B cell (primary cell): Measurements from ENCODE around the gene OR10Z1. TPM values are rescaled to one million over a fixed set of nuclear protein-coding genes. Genes with fewer than 3 reads are reported as not detected.

Experiments used
- ATAC-seq: fragments of 200-7000 bp; cut with Tn5 transposase; one replicate; pipeline ENCODE4 v1.10.0; 2021; ENCODE audit warnings: low read depth, mild to moderate bottlenecking, moderate number of reproducible peaks, moderate library complexity
- CTCF ChIA-PET: fragments of 350-600 bp; sonication (Branson Sonifier 250); formaldehyde crosslinking; loops from one replicate; lab custom pipeline; 2021; ENCODE audit warnings: antibody characterized with exemption, inconsistent platforms; lab: Charles Lee
- POLR2A ChIA-PET: fragments of 350-600 bp; sonication (Branson Sonifier 250); formaldehyde crosslinking; loops from one replicate; lab custom pipeline; 2021; ENCODE audit warnings: antibody characterized with exemption; lab: Charles Lee
- DNase-seq: peaks from one replicate; pipeline ENCODE4 v3.0.0; 2013
- H2AFZ ChIP-seq: 2 replicates; pipeline ENCODE4 v1.6.1; 2012; ENCODE audit warnings: mild to moderate bottlenecking, low read depth, low read length; ENCODE audit not compliant: insufficient read depth, poor library complexity, severe bottlenecking
- H3K27ac ChIP-seq, 2 donors: 1 replicate in 1 of 2; 2 replicates in 1 of 2; pipeline ENCODE4 v1.5.1; 2012 to 2013; ENCODE audit warnings: low read length in 2 of 2, mild to moderate bottlenecking in 2 of 2, moderate library complexity in 1 of 2
- H3K27me3 ChIP-seq, 4 experiments: fragments of 200-600 bp in 1 of 4; sonication (generic) in 1 of 4; replicated peaks in 1 of 4; 1 replicate in 2 of 4; 2 replicates in 2 of 4; pipeline versions ENCODE4 v1.6.1 to v1.7.0; 2013 to 2016; ENCODE audit warnings: low read length in 3 of 4, mild to moderate bottlenecking in 2 of 4, mixed read lengths in 1 of 4, moderate library complexity in 1 of 4; ENCODE audit not compliant: insufficient read depth in 4 of 4, control insufficient read depth in 3 of 4; ENCODE audit errors: control extremely low read depth in 1 of 4
- H3K36me3 ChIP-seq, 2 experiments: replicated peaks in 1 of 2; 1 replicate in 1 of 2; 2 replicates in 1 of 2; pipeline versions ENCODE4 v1.6.1 to v1.7.1; 2013; ENCODE audit warnings: low read length in 1 of 2; ENCODE audit not compliant: insufficient read depth in 2 of 2, control insufficient read depth in 1 of 2; ENCODE audit errors: control extremely low read depth in 1 of 2, extremely low read depth in 1 of 2
- H3K4me1 ChIP-seq, 2 donors: fragments of 200-600 bp in 1 of 2; sonication (generic) in 1 of 2; 1 replicate in 1 of 2; 2 replicates in 1 of 2; pipeline versions ENCODE4 v1.5.1 to v1.6.1; 2013 to 2017; ENCODE audit warnings: low read length in 2 of 2; ENCODE audit not compliant: control insufficient read depth in 2 of 2, insufficient read depth in 2 of 2
- H3K4me2 ChIP-seq: replicated peaks from 2 replicates; pipeline ENCODE3; 2012; ENCODE audit warnings: mild to moderate bottlenecking, low read depth, low read length; ENCODE audit not compliant: poor library complexity, severe bottlenecking
- H3K4me3 ChIP-seq, 5 experiments: fragments of 200-600 bp in 1 of 5; sonication (generic) in 1 of 5; 1 replicate in 3 of 5; 2 replicates in 2 of 5; pipeline versions ENCODE4 v1.5.1 to v1.7.0; 2011 to 2016; ENCODE audit warnings: low read length in 4 of 5, mild to moderate bottlenecking in 4 of 5, low read depth in 2 of 5, control low read depth in 1 of 5, moderate library complexity in 1 of 5; ENCODE audit not compliant: insufficient read depth in 1 of 5; ENCODE audit errors: control extremely low read depth in 1 of 5, extremely low read depth in 1 of 5
- H3K79me2 ChIP-seq: fragments of 200-600 bp; sonication (generic); one replicate; pipeline ENCODE4 v1.6.0; 2016; ENCODE audit warnings: low read length; ENCODE audit not compliant: control insufficient read depth, insufficient read depth
- H3K9ac ChIP-seq: fragments of 200-600 bp; sonication (generic); 2 replicates; pipeline ENCODE4 v1.6.1; 2017; ENCODE audit warnings: mild to moderate bottlenecking, low read length, moderate library complexity
- H3K9me3 ChIP-seq, 3 donors: one replicate each; pipeline versions ENCODE4 v1.6.1 to v1.7.1; 2013; ENCODE audit warnings: low read length in 2 of 3; ENCODE audit not compliant: control insufficient read depth in 2 of 3, insufficient read depth in 1 of 3; ENCODE audit errors: control extremely low read depth in 1 of 3
- H4K20me1 ChIP-seq: 2 replicates; pipeline ENCODE4 v1.6.0; 2012; ENCODE audit warnings: mild to moderate bottlenecking, low read length; ENCODE audit not compliant: insufficient read depth, control insufficient read depth, poor library complexity, severe bottlenecking
- H3K27ac Mint-ChIP-seq: one replicate; pipeline ENCODE4 v1.8.0; 2021; ENCODE audit warnings: mixed read lengths
- H3K27me3 Mint-ChIP-seq: one replicate; pipeline ENCODE4 v1.8.0; 2021; ENCODE audit warnings: mixed read lengths
- H3K4me1 Mint-ChIP-seq: one replicate; pipeline ENCODE4 v1.8.0; 2021; ENCODE audit warnings: mixed read lengths
- H3K4me3 Mint-ChIP-seq: one replicate; pipeline ENCODE4 v1.8.0; 2021; ENCODE audit warnings: mixed read lengths
- H3K9me3 Mint-ChIP-seq: one replicate; pipeline ENCODE4 v1.8.0; 2022; ENCODE audit warnings: mixed read lengths; ENCODE audit not compliant: insufficient read depth
- EZH2 ChIP-seq: IDR thresholded peaks from 2 replicates; pipeline ENCODE4 v1.6.1; 2012; ENCODE audit warnings: borderline replicate concordance, low read depth, mild to moderate bottlenecking, moderate library complexity, low read length; ENCODE audit not compliant: insufficient read depth, poor library complexity, severe bottlenecking
- WGBS: methylation state at CpG from one replicate; pipeline ENCODE4 v1.1.5; 2013; ENCODE audit warnings: missing lambda C conversion rate; ENCODE audit not compliant: insufficient coverage; 5-methylcytosine and 5-hydroxymethylcytosine counted together
- intact Hi-C: fragments of 100-400 bp; cut with micrococcal nuclease; formaldehyde crosslinking; loops from one replicate; pipeline ENCODE4 v1.10.0; 2022
- polyA plus RNA-seq: library from polyadenylated mRNA; depleted of rRNA; stranded (reverse); fragments of >200 nt; gene quantifications from 2 replicates; pipeline ENCODE4 v1.2.3, GENCODE V29; 2012
- total RNA-seq, 2 donors: library from RNA; stranded (reverse); fragments of 120-200 nt in 1 of 2; gene quantifications; 1 replicate in 1 of 2; 2 replicates in 1 of 2; pipeline versions ENCODE4 v1.2.3 to v1.2.4, GENCODE V29; 2013 to 2022
- TF ChIP-seq, protein P1 (sequence below): fragments of 200-600 bp; IDR thresholded peaks from one replicate; pipeline ENCODE4 v1.8.0; 2022; ENCODE audit warnings: antibody characterized with exemption, mild to moderate bottlenecking

OR10Z1 gene
- total and polyA plus RNA-seq, 2 donors (not counting 1 experiment from before 2014, with no cell fraction given) = not detected

DNA sequence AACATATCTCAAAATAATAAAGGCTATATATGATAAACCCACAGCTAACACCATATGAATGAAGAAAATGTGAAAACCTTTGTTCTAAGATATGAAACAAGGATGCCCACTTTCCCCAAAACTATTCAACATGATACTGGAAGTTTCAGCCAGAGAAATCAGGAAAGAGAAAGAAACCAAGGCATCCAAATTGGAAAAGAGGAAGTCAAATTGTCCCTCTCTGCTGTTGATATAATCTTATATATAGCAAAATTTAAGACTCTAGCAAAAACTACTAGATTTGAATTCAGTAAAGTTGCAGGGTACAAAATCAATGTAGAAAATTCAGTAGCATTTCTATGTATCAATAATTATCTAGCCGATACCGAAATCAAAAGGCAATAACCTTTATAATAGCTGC lies 4.3 kb upstream of the OR10Z1 start:
- Histone ChIP-seq H3K27ac (no peak overlapping the region), H2AFZ (no peak overlapping the region), H3K9me3 (peaks cover 6 to 21% (median 13%) of the 10 kb centered on the region in 3 donors), H3K36me3 (no peaks in the 10 kb centered on the region), H3K4me2 (no peak overlapping the region), H3K9ac (no peak overlapping the region), H4K20me1 (no peaks in the 10 kb centered on the region), H3K4me3 (no peak overlapping the region), H3K4me1 (no peaks in the 10 kb centered on the region), H3K27me3 (peaks cover 0 to 5% (median 0%) of the 10 kb centered on the region in 4 experiments), H3K79me2 (no peaks in the 10 kb centered on the region)
- H3K27me3 Mint-ChIP-seq = peaks cover 19% of the 10 kb centered on the region
- intact Hi-C loops = no loop called here
- ChIA-PET CTCF (no interaction called here), POLR2A (no interaction called here)
- H3K4me3 Mint-ChIP-seq = no peak overlapping the region
- H3K27ac Mint-ChIP-seq = no peak overlapping the region
- TF ChIP-seq, protein P1, sequence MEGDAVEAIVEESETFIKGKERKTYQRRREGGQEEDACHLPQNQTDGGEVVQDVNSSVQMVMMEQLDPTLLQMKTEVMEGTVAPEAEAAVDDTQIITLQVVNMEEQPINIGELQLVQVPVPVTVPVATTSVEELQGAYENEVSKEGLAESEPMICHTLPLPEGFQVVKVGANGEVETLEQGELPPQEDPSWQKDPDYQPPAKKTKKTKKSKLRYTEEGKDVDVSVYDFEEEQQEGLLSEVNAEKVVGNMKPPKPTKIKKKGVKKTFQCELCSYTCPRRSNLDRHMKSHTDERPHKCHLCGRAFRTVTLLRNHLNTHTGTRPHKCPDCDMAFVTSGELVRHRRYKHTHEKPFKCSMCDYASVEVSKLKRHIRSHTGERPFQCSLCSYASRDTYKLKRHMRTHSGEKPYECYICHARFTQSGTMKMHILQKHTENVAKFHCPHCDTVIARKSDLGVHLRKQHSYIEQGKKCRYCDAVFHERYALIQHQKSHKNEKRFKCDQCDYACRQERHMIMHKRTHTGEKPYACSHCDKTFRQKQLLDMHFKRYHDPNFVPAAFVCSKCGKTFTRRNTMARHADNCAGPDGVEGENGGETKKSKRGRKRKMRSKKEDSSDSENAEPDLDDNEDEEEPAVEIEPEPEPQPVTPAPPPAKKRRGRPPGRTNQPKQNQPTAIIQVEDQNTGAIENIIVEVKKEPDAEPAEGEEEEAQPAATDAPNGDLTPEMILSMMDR = no peak
- TF ChIP-seq EZH2 = no peak
- no peak for ATAC-seq
- no CpG with 5 or more reads among the region's 2 CpGs for WGBS
- H3K4me1 Mint-ChIP-seq = no peaks in the 10 kb centered on the region
- peaks cover 5% of the 10 kb centered on the region for H3K9me3 Mint-ChIP-seq
- DNase-seq = no peak

DNA sequence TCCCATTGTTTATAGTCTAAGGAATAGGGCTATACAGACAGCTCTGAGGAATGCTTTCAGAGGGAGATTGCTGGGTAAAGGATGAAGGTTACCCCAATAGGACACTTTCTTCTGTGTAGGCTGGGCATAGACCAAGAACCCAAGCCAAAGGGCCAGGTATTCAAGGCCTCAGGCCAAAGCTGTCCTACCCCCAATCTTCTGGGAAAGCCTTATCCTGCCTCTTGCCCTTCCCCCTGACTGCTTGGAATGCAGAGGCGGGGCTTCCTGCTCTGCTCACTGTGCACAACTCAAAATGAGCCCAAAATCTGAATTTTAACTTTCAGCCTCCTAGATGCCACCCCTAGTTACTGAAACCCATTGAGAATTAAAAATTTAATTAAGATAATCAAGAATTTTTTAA lies 2.2 kb downstream of the OR10Z1 start:
- Mint-ChIP-seq H3K27me3 (peaks cover 7% of the 10 kb centered on the region), H3K9me3 (no peaks in the 10 kb centered on the region), H3K27ac (no peak overlapping the region), H3K4me3 (no peak overlapping the region), H3K4me1 (peaks cover 5% of the 10 kb centered on the region)
- DNase-seq = no peak
- no peak overlapping the region for H3K4me3 ChIP-seq
- H2AFZ ChIP-seq = no peak overlapping the region
- WGBS = 100% methylated on average over 1 of the region's 1 CpG
- no peak for ATAC-seq
- no peaks in the 10 kb centered on the region for H3K4me1 ChIP-seq
- H3K27me3 ChIP-seq = no peaks in the 10 kb centered on the region
- CTCF ChIA-PET = no interaction called here
- H4K20me1 ChIP-seq = no peaks in the 10 kb centered on the region
- no peak overlapping the region for H3K27ac ChIP-seq
- H3K4me2 ChIP-seq = no peak overlapping the region
- intact Hi-C loops = no loop called here
- no peaks in the 10 kb centered on the region for H3K79me2 ChIP-seq
- H3K9ac ChIP-seq = no peak overlapping the region
- TF ChIP-seq EZH2 = no peak
- TF ChIP-seq, protein P1 = no peak
- H3K9me3 ChIP-seq = peaks cover 0 to 1% (median 0%) of the 10 kb centered on the region in 3 donors
- H3K36me3 ChIP-seq = no peaks in the 10 kb centered on the region
- POLR2A ChIA-PET = no interaction called here
